ENCODE data around the gene KLHDC1.
"Not testable (repeated sequence)": the region's sequence is repeated elsewhere in the genome, so short reads cannot be mapped to it uniquely, and the experiment has no call there.

Gene KLHDC1

DNA sequence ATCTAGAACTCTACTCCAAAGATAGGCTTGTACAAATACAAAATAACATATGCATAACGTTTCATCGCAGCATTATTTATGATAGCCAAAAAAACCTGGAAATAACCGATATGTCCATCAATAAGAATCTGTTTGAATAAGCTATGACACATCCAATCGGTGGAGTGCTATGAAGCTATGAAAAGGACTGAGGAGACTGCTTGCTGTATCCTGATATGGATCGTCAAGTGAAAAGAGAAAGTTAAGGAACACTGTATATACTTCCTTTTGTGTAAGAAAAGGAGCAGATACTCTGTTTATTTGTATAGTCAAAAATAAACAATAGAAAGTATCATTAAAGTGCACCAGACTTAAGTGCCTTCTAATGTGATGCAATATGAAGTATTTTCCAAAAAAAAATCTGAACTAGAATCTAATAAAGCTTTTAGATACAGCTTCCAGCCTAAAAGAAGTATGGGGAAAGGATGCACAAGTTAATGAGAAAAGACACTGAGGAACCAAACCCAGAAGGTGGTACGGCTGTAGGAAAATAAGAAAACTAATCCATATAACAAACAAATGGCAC lies 645 bp upstream of the KLHDC1 start:
- no peak for ATAC-seq
- TF ChIP-seq ZC3H10 (CRISPR knock-in tag; IDR thresholded peaks at IDR 0.05): no peak

DNA sequence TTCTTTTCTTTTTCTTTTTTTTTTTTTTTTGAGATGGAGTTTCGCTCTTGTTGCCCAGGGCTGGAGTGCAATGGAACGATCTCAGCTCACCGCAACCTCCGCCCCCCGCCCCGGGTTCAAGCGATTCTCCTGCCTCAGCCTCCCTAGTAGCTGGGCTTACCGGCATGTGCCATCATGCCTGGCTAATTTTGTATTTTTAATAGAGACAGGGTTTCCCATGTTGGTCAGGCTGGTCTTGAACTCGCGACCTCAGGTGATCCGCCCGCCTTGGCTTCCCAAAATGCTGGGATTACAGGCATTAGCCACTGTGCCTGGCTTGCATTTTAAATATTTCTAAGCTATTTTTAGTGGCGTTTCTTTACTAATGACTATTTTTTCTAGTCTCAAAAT lies 810 bp downstream of the KLHDC1 start:
- ATAC-seq: not testable (repeated sequence)

DNA sequence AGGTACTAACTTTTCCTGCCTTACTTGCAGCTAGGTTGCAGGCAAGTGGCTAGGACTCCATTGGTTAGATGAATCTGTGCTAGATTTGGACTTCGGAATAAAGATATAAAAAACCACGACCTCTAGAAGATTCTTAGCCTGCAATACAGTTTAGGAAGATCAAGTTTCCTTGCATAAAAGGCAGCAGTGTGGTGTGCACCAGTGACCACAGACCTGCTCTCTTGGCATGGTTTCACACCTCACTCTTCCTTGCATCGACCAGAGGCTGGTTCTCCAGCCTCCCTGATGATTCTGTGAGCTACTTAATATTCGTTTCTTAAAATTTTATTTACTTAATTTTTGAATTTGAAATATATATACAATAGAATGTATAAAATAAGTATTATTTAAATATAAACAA lies 9.8 kb downstream of the KLHDC1 start:
- no peak for ATAC-seq
- TF ChIP-seq CSDC2 (CRISPR knock-in tag; IDR thresholded peaks at IDR 0.05) (no peak), BACH2 (CRISPR knock-in tag; IDR thresholded peaks at IDR 0.05; ENCODE audit: borderline replicate concordance) (no peak), PPARA (CRISPR knock-in tag; IDR thresholded peaks at IDR 0.05; ENCODE audit: borderline replicate concordance) (no peak), TCF4 (CRISPR knock-in tag; IDR thresholded peaks at IDR 0.05; ENCODE audit: borderline replicate concordance) (no peak), RARB (CRISPR knock-in tag; IDR thresholded peaks at IDR 0.05) (no peak), ZNF8 (CRISPR knock-in tag; IDR thresholded peaks at IDR 0.05) (no peak), GLIS3 (CRISPR knock-in tag; IDR thresholded peaks at IDR 0.05) (no peak), ZNF70 (CRISPR knock-in tag; IDR thresholded peaks at IDR 0.05) (no peak), ZFP3 (CRISPR knock-in tag; IDR thresholded peaks at IDR 0.05) (no peak), ARNTL (CRISPR knock-in tag; IDR thresholded peaks at IDR 0.05; ENCODE audit: borderline replicate concordance, low read depth) (no peak), ESRRG (CRISPR knock-in tag; IDR thresholded peaks at IDR 0.05) (no peak), OSR1 (CRISPR knock-in tag; IDR thresholded peaks at IDR 0.05) (no peak), ISL1 (CRISPR knock-in tag; IDR thresholded peaks at IDR 0.05) (no peak), SNAI2 (CRISPR knock-in tag; IDR thresholded peaks at IDR 0.05) (no peak)
- TF ChIP-seq, protein P1, sequence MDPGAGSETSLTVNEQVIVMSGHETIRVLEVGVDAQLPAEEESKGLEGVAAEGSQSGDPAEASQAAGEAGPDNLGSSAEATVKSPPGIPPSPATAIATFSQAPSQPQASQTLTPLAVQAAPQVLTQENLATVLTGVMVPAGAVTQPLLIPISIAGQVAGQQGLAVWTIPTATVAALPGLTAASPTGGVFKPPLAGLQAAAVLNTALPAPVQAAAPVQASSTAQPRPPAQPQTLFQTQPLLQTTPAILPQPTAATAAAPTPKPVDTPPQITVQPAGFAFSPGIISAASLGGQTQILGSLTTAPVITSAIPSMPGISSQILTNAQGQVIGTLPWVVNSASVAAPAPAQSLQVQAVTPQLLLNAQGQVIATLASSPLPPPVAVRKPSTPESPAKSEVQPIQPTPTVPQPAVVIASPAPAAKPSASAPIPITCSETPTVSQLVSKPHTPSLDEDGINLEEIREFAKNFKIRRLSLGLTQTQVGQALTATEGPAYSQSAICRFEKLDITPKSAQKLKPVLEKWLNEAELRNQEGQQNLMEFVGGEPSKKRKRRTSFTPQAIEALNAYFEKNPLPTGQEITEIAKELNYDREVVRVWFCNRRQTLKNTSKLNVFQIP (CRISPR knock-in tag; IDR thresholded peaks at IDR 0.05; ENCODE audit: borderline replicate concordance, low read depth): no peak
- TF ChIP-seq, protein P2, sequence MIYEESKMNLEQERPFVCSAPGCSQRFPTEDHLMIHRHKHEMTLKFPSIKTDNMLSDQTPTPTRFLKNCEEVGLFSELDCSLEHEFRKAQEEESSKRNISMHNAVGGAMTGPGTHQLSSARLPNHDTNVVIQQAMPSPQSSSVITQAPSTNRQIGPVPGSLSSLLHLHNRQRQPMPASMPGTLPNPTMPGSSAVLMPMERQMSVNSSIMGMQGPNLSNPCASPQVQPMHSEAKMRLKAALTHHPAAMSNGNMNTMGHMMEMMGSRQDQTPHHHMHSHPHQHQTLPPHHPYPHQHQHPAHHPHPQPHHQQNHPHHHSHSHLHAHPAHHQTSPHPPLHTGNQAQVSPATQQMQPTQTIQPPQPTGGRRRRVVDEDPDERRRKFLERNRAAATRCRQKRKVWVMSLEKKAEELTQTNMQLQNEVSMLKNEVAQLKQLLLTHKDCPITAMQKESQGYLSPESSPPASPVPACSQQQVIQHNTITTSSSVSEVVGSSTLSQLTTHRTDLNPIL (CRISPR knock-in tag; IDR thresholded peaks at IDR 0.05; ENCODE audit: low read depth): no peak
- TF ChIP-seq, protein P3, sequence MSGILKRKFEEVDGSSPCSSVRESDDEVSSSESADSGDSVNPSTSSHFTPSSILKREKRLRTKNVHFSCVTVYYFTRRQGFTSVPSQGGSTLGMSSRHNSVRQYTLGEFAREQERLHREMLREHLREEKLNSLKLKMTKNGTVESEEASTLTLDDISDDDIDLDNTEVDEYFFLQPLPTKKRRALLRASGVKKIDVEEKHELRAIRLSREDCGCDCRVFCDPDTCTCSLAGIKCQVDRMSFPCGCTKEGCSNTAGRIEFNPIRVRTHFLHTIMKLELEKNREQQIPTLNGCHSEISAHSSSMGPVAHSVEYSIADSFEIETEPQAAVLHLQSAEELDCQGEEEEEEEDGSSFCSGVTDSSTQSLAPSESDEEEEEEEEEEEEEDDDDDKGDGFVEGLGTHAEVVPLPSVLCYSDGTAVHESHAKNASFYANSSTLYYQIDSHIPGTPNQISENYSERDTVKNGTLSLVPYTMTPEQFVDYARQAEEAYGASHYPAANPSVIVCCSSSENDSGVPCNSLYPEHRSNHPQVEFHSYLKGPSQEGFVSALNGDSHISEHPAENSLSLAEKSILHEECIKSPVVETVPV (CRISPR knock-in tag; IDR thresholded peaks at IDR 0.05): no peak
- TF ChIP-seq, protein P4, sequence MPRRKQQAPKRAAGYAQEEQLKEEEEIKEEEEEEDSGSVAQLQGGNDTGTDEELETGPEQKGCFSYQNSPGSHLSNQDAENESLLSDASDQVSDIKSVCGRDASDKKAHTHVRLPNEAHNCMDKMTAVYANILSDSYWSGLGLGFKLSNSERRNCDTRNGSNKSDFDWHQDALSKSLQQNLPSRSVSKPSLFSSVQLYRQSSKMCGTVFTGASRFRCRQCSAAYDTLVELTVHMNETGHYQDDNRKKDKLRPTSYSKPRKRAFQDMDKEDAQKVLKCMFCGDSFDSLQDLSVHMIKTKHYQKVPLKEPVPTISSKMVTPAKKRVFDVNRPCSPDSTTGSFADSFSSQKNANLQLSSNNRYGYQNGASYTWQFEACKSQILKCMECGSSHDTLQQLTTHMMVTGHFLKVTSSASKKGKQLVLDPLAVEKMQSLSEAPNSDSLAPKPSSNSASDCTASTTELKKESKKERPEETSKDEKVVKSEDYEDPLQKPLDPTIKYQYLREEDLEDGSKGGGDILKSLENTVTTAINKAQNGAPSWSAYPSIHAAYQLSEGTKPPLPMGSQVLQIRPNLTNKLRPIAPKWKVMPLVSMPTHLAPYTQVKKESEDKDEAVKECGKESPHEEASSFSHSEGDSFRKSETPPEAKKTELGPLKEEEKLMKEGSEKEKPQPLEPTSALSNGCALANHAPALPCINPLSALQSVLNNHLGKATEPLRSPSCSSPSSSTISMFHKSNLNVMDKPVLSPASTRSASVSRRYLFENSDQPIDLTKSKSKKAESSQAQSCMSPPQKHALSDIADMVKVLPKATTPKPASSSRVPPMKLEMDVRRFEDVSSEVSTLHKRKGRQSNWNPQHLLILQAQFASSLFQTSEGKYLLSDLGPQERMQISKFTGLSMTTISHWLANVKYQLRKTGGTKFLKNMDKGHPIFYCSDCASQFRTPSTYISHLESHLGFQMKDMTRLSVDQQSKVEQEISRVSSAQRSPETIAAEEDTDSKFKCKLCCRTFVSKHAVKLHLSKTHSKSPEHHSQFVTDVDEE (CRISPR knock-in tag; IDR thresholded peaks at IDR 0.05): no peak

DNA sequence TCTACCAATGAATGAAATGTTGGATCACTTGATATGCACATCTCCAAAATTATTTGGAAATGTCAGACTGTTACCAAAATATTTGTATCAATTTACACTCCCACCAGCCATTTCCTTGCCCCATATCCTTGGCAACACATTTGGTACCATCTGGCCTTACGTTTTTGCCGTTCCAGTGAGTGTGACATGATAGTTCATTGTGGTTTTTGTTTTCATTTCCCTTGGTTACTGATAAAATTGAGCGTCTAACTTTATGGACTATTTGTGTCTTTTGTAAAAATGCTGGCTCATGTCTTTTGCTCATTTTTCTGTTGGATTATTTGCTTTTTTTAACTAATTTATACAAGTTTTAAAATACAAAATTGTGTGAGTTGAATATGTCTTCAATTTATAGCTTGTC lies 11.0 kb downstream of the KLHDC1 start:
- TF ChIP-seq ZNF8 (CRISPR knock-in tag; IDR thresholded peaks at IDR 0.05): no peak
- no peak for TF ChIP-seq TCF4 (CRISPR knock-in tag; IDR thresholded peaks at IDR 0.05; ENCODE audit: borderline replicate concordance)
- no peak for TF ChIP-seq ESRRG (CRISPR knock-in tag; IDR thresholded peaks at IDR 0.05)
- no peak for TF ChIP-seq CSDC2 (CRISPR knock-in tag; IDR thresholded peaks at IDR 0.05)
- TF ChIP-seq ZC3H10 (CRISPR knock-in tag; IDR thresholded peaks at IDR 0.05): no peak
- TF ChIP-seq ZFP30 (CRISPR knock-in tag; IDR thresholded peaks at IDR 0.05): no peak
- no peak for TF ChIP-seq ARNTL (CRISPR knock-in tag; IDR thresholded peaks at IDR 0.05; ENCODE audit: borderline replicate concordance, low read depth)
- TF ChIP-seq ZNF70 (CRISPR knock-in tag; IDR thresholded peaks at IDR 0.05): no peak
- TF ChIP-seq ISL1 (CRISPR knock-in tag; IDR thresholded peaks at IDR 0.05): no peak
- ATAC-seq: no peak

DNA sequence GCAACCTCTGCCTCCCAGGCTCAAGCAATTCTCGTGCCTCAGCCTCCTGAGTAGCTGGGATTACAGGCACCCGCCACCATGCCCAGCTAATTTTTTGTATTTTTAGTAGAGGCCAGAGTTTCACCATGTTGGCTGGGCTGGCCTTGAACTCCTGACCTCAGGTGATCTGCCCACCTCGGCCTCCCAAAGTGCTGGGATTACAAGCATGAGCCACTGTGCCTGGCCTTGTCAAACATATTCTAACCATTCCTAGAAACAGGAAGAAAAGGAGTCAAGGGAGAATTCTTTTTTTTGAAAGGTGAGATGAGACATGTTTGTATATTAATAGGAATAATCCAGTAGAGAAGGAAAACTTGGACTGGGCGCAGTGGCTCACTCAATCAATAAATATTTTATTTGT lies 11.6 kb downstream of the KLHDC1 start:
- not testable (repeated sequence) for ATAC-seq

DNA sequence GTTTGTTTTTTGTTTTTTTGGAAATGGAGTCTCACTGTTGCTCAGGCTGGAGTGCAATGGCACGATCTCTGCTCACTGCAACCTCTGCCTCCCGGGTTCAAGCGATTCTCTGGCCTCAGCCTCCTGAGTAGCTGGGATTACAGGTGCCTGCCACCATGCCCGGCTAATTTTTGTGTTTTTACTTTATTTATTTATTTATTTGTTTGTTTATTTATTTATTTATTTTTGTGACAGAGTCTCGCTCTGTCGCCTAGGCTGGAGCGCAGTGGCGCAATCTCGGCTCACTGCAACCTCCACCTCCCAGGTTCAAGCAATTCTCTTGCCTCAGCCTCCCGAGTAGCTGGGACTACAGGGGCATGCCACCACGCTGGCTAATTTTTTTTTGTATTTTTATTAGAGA lies 18.1 kb downstream of the KLHDC1 start:
- ATAC-seq: not testable (repeated sequence)
